GM12878 (cell line): Measurements from ENCODE around the gene KATNIP. TPM values are rescaled to one million over a fixed set of nuclear protein-coding genes. Genes with fewer than 3 reads are reported as not detected.

Source experiments
- ATAC-seq: fragments of 200-7000 bp; cut with Tn5 transposase; 3 replicates; pipeline ENCODE4 v1.9.1; 2020; ENCODE audit warnings: mild to moderate bottlenecking, moderate library complexity
- BruUV-seq: library from RNA; stranded (reverse); fragments of 400-500 nt; replicated peaks from 2 replicates; lab custom pipeline; 2021; lab: Mats Ljungman, UMichigan
- CTCF ChIA-PET: fragments of 300-600 bp; sonication (Branson Sonifier 250); formaldehyde crosslinking; extraction: SDS; loops from one replicate; lab custom pipeline; 2021; ENCODE audit warnings: inconsistent platforms; lab: Yijun Ruan, JAX
- POLR2A ChIA-PET: fragments of 350-600 bp; formaldehyde crosslinking; extraction: SDS; loops from one replicate; lab custom pipeline; 2021; ENCODE audit warnings: inconsistent platforms; lab: Charles Lee
- RAD21 ChIA-PET: fragments of 300-600 bp; sonication (Branson Sonifier 250); formaldehyde crosslinking; loops from one replicate; lab custom pipeline; 2023; ENCODE audit warnings: antibody characterized with exemption; ENCODE audit not compliant: unreplicated experiment; lab: Charles Lee
- SMC1A ChIA-PET: fragments of 300-600 bp; sonication (Branson Sonifier 250); formaldehyde crosslinking; loops from one replicate; lab custom pipeline; 2023; ENCODE audit not compliant: unreplicated experiment, uncharacterized antibody; lab: Charles Lee
- DNase-seq: peaks from one replicate; pipeline ENCODE4 v3.0.0-alpha.2; 2011; ENCODE audit warnings: low read depth, low spot score
- FAIRE-seq: peaks from 3 replicates; lab custom pipeline; 2011; peaks lifted over from hg19 to GRCh38; lab: Jason Lieb, UNC
- H2AFZ ChIP-seq: 2 replicates; pipeline ENCODE4 v1.6.0; 2011; ENCODE audit warnings: low read depth, low read length, control low read depth; ENCODE audit not compliant: control insufficient read depth
- H3K27ac ChIP-seq: 2 replicates; pipeline ENCODE4 v1.5.1; 2011; ENCODE audit warnings: control low read depth; ENCODE audit not compliant: control insufficient read depth, insufficient read depth
- H3K27me3 ChIP-seq, 2 experiments: replicated peaks in 1 of 2; 2 replicates each; pipeline versions ENCODE4 v1.6.0 to v1.6.1; 2011; ENCODE audit warnings: low read length in 1 of 2; ENCODE audit not compliant: control insufficient read depth in 2 of 2, insufficient read depth in 2 of 2
- H3K36me3 ChIP-seq, 2 experiments: 2 replicates each; pipeline ENCODE4 v1.5.1; 2011; ENCODE audit warnings: low read length in 1 of 2; ENCODE audit not compliant: control insufficient read depth in 2 of 2, insufficient read depth in 2 of 2
- H3K4me1 ChIP-seq: 2 replicates; pipeline ENCODE4 v1.6.1; 2011; ENCODE audit warnings: mild to moderate bottlenecking, low read length, moderate library complexity, mixed read lengths; ENCODE audit not compliant: control insufficient read depth, insufficient read depth
- H3K4me2 ChIP-seq: 2 replicates; pipeline ENCODE4 v1.6.0; 2011; ENCODE audit warnings: control low read depth; ENCODE audit not compliant: control insufficient read depth, insufficient read depth
- H3K4me3 ChIP-seq: fragments of 200-600 bp; sonication (generic); 2 replicates; pipeline ENCODE4 v1.5.1; 2016
- H3K79me2 ChIP-seq: 2 replicates; pipeline ENCODE4 v1.6.0; 2011; ENCODE audit warnings: low read length; ENCODE audit not compliant: control insufficient read depth, insufficient read depth
- H3K9ac ChIP-seq: 2 replicates; pipeline ENCODE4 v1.8.0; 2011; ENCODE audit warnings: low read length, control low read depth, mixed read lengths; ENCODE audit not compliant: control insufficient read depth, insufficient read depth
- H3K9me3 ChIP-seq: replicated peaks from 3 replicates; pipeline ENCODE4 v1.5.1; 2011; ENCODE audit warnings: mild to moderate bottlenecking, low read length; ENCODE audit not compliant: control insufficient read depth, insufficient read depth
- H4K20me1 ChIP-seq: 2 replicates; pipeline ENCODE4 v1.6.0; 2011; ENCODE audit not compliant: control insufficient read depth, insufficient read depth
- ETV6 ChIP-seq, 2 experiments: fragments of 450-650 bp in 1 of 2; IDR thresholded peaks in 1 of 2; conservative IDR thresholded peaks in 1 of 2; 2 replicates each; pipeline ENCODE4 v1.6.1; 2014; ENCODE audit warnings: antibody characterized with exemption in 1 of 2, borderline replicate concordance in 1 of 2, low read depth in 1 of 2, mild to moderate bottlenecking in 1 of 2, moderate library complexity in 1 of 2
- RB1 ChIP-seq: fragments of 450-650 bp; formaldehyde crosslinking; IDR thresholded peaks from 2 replicates; pipeline ENCODE4 v1.6.1; 2017; ENCODE audit warnings: mild to moderate bottlenecking, borderline replicate concordance
- SMARCA5 ChIP-seq: fragments of 450-650 bp; IDR thresholded peaks from 2 replicates; pipeline ENCODE4 v1.6.1; 2017; ENCODE audit warnings: mild to moderate bottlenecking
- TCF3 ChIP-seq: IDR thresholded peaks from 2 replicates; pipeline ENCODE4 v1.6.1; 2012; ENCODE audit warnings: low read depth, mild to moderate bottlenecking, low read length, borderline replicate concordance; ENCODE audit not compliant: insufficient read depth
- ZNF207 ChIP-seq: fragments of 450-650 bp; IDR thresholded peaks from 2 replicates; pipeline ENCODE4 v1.6.1; 2014; ENCODE audit warnings: antibody characterized with exemption, mild to moderate bottlenecking, borderline replicate concordance
- WGBS: methylation state at CpG from one replicate; pipeline ENCODE4 v1.1.6; 2016; ENCODE audit warnings: low lambda C conversion rate; ENCODE audit not compliant: insufficient replicate concordance, insufficient coverage; ENCODE audit errors: missing lambda C conversion rate; 5-methylcytosine and 5-hydroxymethylcytosine counted together
- in situ Hi-C: fragments of 300-500 bp; cut with MboI; formaldehyde crosslinking; loops from 9 replicates; pipeline ENCODE4 v1.14.3; 2018; ENCODE audit warnings: mixed read lengths
- intact Hi-C: fragments of 100-400 bp; cut with micrococcal nuclease; formaldehyde crosslinking; loops from one replicate; pipeline ENCODE4 v1.14.2; 2022; ENCODE audit not compliant: unreplicated experiment
- polyA plus RNA-seq, 11 experiments: library from polyadenylated mRNA; depleted of rRNA in 4 of 11; unstranded in 6 of 11; stranded (reverse) in 5 of 11; fragments of >200 nt; fragmentation: Nextera tagmentation in 4 of 11; fragmentation: Illumina TruSeq in 1 of 11; extraction: Ambion mirVana in 4 of 11; extraction: Trizol in 1 of 11; gene quantifications; 1 replicate in 1 of 11; 2 replicates in 10 of 11; pipeline versions ENCODE4 v1.2.1 to v1.2.3, GENCODE V29; 2011 to 2016; ENCODE audit warnings: inconsistent platforms in 2 of 11, missing spikeins in 2 of 11, low read depth in 1 of 11
- total RNA-seq, 4 experiments: library from RNA; depleted of rRNA in 3 of 4; stranded (reverse); fragments of >200 nt in 3 of 4; fragmentation: Illumina TruSeq in 1 of 4; extraction: Trizol in 1 of 4; gene quantifications; 2 replicates each; pipeline versions ENCODE4 v1.2.1 to v1.2.3, GENCODE V29; 2013 to 2021
- TF ChIP-seq, protein P1 (sequence below): fragments of 450-650 bp; IDR thresholded peaks from 2 replicates; pipeline ENCODE4 v1.6.1; 2017; ENCODE audit warnings: mild to moderate bottlenecking
- TF ChIP-seq, protein P2 (sequence below): fragments of 150-350 bp; IDR thresholded peaks from 2 replicates; pipeline ENCODE4 v1.6.1; 2016; ENCODE audit warnings: low read depth, low read length

The KATNIP gene
- total and polyA plus RNA-seq, 10 of the 15 experiments (the other 5 are each of a cell fraction or from before 2014, with no cell fraction given) = 1.6 to 13.8 (median 9.1) TPM

DNA sequence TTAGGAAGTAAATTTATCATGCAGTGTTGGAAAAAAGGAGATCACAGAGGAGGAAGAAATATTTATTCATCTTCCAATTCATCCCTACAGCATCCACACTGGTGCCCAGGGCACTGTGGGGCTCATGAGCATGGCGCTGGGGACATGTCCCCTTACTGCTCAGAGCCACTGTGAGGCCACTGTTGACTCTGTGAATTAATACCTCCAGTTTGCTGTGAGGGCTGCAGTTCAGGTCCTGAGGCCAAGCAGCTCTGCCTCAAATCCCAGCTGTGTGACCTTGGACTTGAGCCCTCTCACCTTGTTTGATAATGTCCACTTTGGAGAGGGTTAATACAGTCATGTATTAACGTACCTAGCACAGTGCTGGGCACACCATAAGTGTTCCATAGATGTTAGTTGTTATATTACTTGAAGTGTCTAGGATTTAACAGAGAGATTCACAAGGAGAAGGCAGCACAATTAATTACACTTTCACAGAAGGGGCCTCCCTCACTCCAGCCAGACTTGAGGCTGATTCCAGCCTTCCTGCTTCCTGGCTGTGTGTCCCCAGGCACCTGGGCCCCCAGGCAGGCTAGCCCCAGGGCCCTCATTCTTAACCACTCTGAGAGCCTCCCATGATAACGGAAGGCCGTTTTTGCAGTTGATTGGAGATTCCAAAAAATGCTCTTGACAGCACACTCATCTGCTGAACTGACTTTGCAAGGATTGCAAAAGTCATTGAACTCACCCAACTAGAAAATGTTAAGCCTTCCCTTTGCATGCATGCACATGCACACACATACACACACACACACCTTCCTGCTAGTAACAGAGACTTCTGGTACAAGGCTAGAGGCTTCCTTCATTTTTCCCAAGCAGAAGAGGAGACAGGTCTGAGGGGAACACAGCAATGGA, 29.4 kb downstream of the KATNIP start:
- Histone ChIP-seq H3K9me3 (no peaks in the 10 kb centered on the region), H3K27me3 (no peaks in the 10 kb centered on the region), H3K4me2 (no peak overlapping the region), H4K20me1 (no peaks in the 10 kb centered on the region), H2AFZ (no peak overlapping the region), H3K36me3 (no peaks in the 10 kb centered on the region), H3K79me2 (no peaks in the 10 kb centered on the region), H3K27ac (no peak overlapping the region), H3K9ac (no peak overlapping the region), H3K4me1 (peaks cover 7% of the 10 kb centered on the region), H3K4me3 (no peak overlapping the region)
- in situ Hi-C loops (no loop called here), intact Hi-C loops (no loop called here)
- BruUV-seq = no TSS peak
- RAD21 ChIA-PET = no interaction called here
- DNase-seq (no peak), FAIRE-seq (no peak), ATAC-seq (no peak)
- 91% methylated on average over 4 of the region's 4 CpGs for WGBS
- CTCF ChIA-PET = no interaction called here
- POLR2A ChIA-PET = no interaction called here
- SMC1A ChIA-PET = no interaction called here
- TF ChIP-seq, protein P1, sequence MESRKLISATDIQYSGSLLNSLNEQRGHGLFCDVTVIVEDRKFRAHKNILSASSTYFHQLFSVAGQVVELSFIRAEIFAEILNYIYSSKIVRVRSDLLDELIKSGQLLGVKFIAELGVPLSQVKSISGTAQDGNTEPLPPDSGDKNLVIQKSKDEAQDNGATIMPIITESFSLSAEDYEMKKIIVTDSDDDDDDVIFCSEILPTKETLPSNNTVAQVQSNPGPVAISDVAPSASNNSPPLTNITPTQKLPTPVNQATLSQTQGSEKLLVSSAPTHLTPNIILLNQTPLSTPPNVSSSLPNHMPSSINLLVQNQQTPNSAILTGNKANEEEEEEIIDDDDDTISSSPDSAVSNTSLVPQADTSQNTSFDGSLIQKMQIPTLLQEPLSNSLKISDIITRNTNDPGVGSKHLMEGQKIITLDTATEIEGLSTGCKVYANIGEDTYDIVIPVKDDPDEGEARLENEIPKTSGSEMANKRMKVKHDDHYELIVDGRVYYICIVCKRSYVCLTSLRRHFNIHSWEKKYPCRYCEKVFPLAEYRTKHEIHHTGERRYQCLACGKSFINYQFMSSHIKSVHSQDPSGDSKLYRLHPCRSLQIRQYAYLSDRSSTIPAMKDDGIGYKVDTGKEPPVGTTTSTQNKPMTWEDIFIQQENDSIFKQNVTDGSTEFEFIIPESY = no peak
- TF ChIP-seq RB1 (no peak), ZNF207 (no peak), ETV6 (conservative IDR thresholded peaks at IDR 0.05 in 1 of 2, IDR thresholded peaks at IDR 0.05 in 1 of 2; ENCODE audit: borderline replicate concordance in 1 of 2, low read depth in 1 of 2) (no peak), TCF3 (no peak), SMARCA5 (no peak)
- TF ChIP-seq, protein P2, sequence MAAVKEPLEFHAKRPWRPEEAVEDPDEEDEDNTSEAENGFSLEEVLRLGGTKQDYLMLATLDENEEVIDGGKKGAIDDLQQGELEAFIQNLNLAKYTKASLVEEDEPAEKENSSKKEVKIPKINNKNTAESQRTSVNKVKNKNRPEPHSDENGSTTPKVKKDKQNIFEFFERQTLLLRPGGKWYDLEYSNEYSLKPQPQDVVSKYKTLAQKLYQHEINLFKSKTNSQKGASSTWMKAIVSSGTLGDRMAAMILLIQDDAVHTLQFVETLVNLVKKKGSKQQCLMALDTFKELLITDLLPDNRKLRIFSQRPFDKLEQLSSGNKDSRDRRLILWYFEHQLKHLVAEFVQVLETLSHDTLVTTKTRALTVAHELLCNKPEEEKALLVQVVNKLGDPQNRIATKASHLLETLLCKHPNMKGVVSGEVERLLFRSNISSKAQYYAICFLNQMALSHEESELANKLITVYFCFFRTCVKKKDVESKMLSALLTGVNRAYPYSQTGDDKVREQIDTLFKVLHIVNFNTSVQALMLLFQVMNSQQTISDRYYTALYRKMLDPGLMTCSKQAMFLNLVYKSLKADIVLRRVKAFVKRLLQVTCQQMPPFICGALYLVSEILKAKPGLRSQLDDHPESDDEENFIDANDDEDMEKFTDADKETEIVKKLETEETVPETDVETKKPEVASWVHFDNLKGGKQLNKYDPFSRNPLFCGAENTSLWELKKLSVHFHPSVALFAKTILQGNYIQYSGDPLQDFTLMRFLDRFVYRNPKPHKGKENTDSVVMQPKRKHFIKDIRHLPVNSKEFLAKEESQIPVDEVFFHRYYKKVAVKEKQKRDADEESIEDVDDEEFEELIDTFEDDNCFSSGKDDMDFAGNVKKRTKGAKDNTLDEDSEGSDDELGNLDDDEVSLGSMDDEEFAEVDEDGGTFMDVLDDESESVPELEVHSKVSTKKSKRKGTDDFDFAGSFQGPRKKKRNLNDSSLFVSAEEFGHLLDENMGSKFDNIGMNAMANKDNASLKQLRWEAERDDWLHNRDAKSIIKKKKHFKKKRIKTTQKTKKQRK = no peak
